AG10803 (cell line): ENCODE data around the gene MYBPHL.

Experiments
- DNase-seq: peaks from one replicate; pipeline ENCODE4 v3.0.0; 2010; ENCODE audit warnings: low read depth
- H3K4me3 ChIP-seq: 2 replicates; pipeline ENCODE4 v1.5.1; 2011; ENCODE audit warnings: mild to moderate bottlenecking, low read length, control low read depth
- CTCF ChIP-seq: conservative IDR thresholded peaks from 2 replicates; pipeline ENCODE4 v1.5.1; 2011; ENCODE audit warnings: mild to moderate bottlenecking, low read length, control low read depth, inconsistent platforms

Gene MYBPHL

GRCh38 chr1:109258481-109259466 is 48.0 kb downstream of the MYBPHL start:
- no peak overlapping the region for H3K4me3 ChIP-seq
- no peak for DNase-seq
- no peak for TF ChIP-seq CTCF

- no peak for TF ChIP-seq CTCF
- no peak overlapping the region for H3K4me3 ChIP-seq
- no peak for DNase-seq
Observed at GRCh38 chr1:109257682-109258421, 49.0 kb downstream of the MYBPHL start.

GRCh38 chr1:109256971-109257681 is 49.7 kb downstream of the MYBPHL start:
- no peak overlapping the region for H3K4me3 ChIP-seq
- TF ChIP-seq CTCF = no peak
- no peak for DNase-seq

- DNase-seq = no peak
- no peak for TF ChIP-seq CTCF
- H3K4me3 ChIP-seq = no peak overlapping the region
Observed at GRCh38 chr1:109256085-109256484, 50.7 kb downstream of the MYBPHL start.

- H3K4me3 ChIP-seq = no peak overlapping the region
- no peak for TF ChIP-seq CTCF
- no peak for DNase-seq
Observed at GRCh38 chr1:109255678-109256077, 51.1 kb downstream of the MYBPHL start.

- TF ChIP-seq CTCF = no peak; the same call in 1 of the 2 replicates
- no peak overlapping the region for H3K4me3 ChIP-seq
- DNase-seq = no peak
Observed at GRCh38 chr1:109255097-109255651, 51.6 kb downstream of the MYBPHL start.
